ENCODE measurements around the gene KRTAP12-2. TPM values are rescaled to one million over a fixed set of nuclear protein-coding genes. Genes with fewer than 3 reads are reported as not detected.

KRTAP12-2 gene
- total RNA-seq, 1 experiment from 2014 or later: not detected

DNA sequence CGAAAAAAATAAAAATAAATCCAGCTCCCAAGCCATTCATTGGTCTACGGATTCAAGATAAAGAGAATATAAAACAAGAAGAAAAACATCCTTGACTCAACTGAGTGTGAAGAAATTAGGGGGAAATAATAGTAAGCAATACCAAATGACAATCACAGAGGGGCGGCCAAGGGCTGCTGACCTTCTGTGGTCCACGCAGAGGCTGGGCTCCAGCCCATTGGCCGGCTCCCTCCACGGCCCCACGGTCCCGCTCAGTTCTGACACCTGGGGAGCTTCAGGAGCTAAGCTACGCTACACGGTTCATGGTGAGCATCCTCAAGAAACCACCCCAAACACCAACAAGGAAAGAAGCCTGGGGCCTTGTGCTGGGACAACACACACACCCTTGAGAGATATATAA lies 29.8 kb upstream of the KRTAP12-2 start:
- intact Hi-C loops (cut with micrococcal nuclease; ENCODE audit: unreplicated experiment): loop anchor here (2.0 kb wide), 1 partner anchor 24 kb away; no protein-coding TSS in a partner anchor
- Histone ChIP-seq H3K4me3 (ENCODE audit: low read depth, low read length) (no peak overlapping the region), H3K9me3 (peaks cover 8% of the 10 kb centered on the region), H3K36me3 (ENCODE audit: control insufficient read depth, insufficient read depth, low read length) (no peaks in the 10 kb centered on the region), H3K4me1 (peaks cover 9% of the 10 kb centered on the region; the same call in 1 of the 2 replicates), H3K27me3 (replicated peaks; ENCODE audit: control insufficient read depth, insufficient read depth, low read length) (no peaks in the 10 kb centered on the region)
- no peak for DNase-seq
- BruUV-seq (replicated peaks): no TSS peak
- Mint-ChIP-seq H3K9me3 (ENCODE audit: unreplicated experiment) (peaks cover 24% of the 10 kb centered on the region), H3K27ac (ENCODE audit: unreplicated experiment) (no peak overlapping the region), H3K4me1 (ENCODE audit: low read depth, unreplicated experiment) (peaks cover 12% of the 10 kb centered on the region), H3K27me3 (ENCODE audit: insufficient read depth, unreplicated experiment) (no peaks in the 10 kb centered on the region), H3K4me3 (ENCODE audit: unreplicated experiment) (no peak overlapping the region), H3K36me3 (ENCODE audit: insufficient read depth, unreplicated experiment) (no peaks in the 10 kb centered on the region)
- CTCF ChIA-PET: no interaction called here
- TF ChIP-seq CTCF (IDR thresholded peaks at IDR 0.05; ENCODE audit: insufficient read depth in 1 of 2, low read depth in 1 of 2, low read length in 1 of 2, severe bottlenecking in 1 of 2, unreplicated experiment in 1 of 2): no peak
- POLR2A ChIA-PET: no interaction called here

DNA sequence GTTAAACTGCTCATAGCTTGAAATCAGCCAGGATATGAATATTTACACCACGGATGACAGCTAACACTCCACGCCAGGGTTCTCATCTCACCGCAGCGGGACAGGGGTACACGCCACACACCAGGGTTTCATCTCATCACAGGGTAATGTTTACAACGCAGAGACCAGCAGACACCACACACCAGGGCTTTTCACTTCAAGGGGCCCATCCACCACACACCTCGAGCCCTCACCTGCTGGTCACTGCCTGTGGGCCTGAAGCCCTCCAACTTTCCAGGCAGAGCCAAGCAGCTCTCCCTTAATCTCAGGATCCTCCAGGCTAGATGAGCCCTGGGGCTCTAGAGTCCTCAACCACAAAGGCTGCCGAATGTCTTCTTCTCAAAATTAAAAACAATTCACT lies 28.9 kb upstream of the KRTAP12-2 start:
- ChIA-PET POLR2A (no interaction called here), CTCF (no interaction called here)
- peaks cover 12% of the 10 kb centered on the region for H3K4me1 Mint-ChIP-seq (ENCODE audit: low read depth, unreplicated experiment)
- no peak for TF ChIP-seq CTCF (IDR thresholded peaks at IDR 0.05; ENCODE audit: insufficient read depth in 1 of 2, low read depth in 1 of 2, low read length in 1 of 2, severe bottlenecking in 1 of 2, unreplicated experiment in 1 of 2)
- H3K9me3 Mint-ChIP-seq (ENCODE audit: unreplicated experiment): peaks cover 24% of the 10 kb centered on the region
- no peaks in the 10 kb centered on the region for H3K27me3 Mint-ChIP-seq (ENCODE audit: insufficient read depth, unreplicated experiment)
- no peak overlapping the region for H3K4me3 ChIP-seq (ENCODE audit: low read depth, low read length)
- no peak overlapping the region for H3K27ac Mint-ChIP-seq (ENCODE audit: unreplicated experiment)
- H3K36me3 Mint-ChIP-seq (ENCODE audit: insufficient read depth, unreplicated experiment): no peaks in the 10 kb centered on the region
- intact Hi-C loops (cut with micrococcal nuclease; ENCODE audit: unreplicated experiment): loop anchor here (2.0 kb wide), 1 partner anchor 23 kb away; no protein-coding TSS in a partner anchor
- no peaks in the 10 kb centered on the region for H3K36me3 ChIP-seq (ENCODE audit: control insufficient read depth, insufficient read depth, low read length)
- peaks cover 8% of the 10 kb centered on the region for H3K9me3 ChIP-seq
- no TSS peak for BruUV-seq (replicated peaks)
- H3K4me1 ChIP-seq: peaks cover 9% of the 10 kb centered on the region; the same call in 1 of the 2 replicates
- H3K4me3 Mint-ChIP-seq (ENCODE audit: unreplicated experiment): no peak overlapping the region
- H3K27me3 ChIP-seq (replicated peaks; ENCODE audit: control insufficient read depth, insufficient read depth, low read length): no peaks in the 10 kb centered on the region
- peak in 1 of 2 experiments; percentile 10 for DNase-seq

GRCh38 chr21:44695184-44695583 lies 28.5 kb upstream of the KRTAP12-2 start:
- intact Hi-C loops (cut with micrococcal nuclease; ENCODE audit: unreplicated experiment): no loop called here
- TF ChIP-seq CTCF (IDR thresholded peaks at IDR 0.05; ENCODE audit: insufficient read depth in 1 of 2, low read depth in 1 of 2, low read length in 1 of 2, severe bottlenecking in 1 of 2, unreplicated experiment in 1 of 2): no peak
- no peaks in the 10 kb centered on the region for H3K36me3 ChIP-seq (ENCODE audit: control insufficient read depth, insufficient read depth, low read length)
- no peaks in the 10 kb centered on the region for H3K36me3 Mint-ChIP-seq (ENCODE audit: insufficient read depth, unreplicated experiment)
- peak in 1 of 2 experiments; percentile 17 for DNase-seq
- peaks cover 8% of the 10 kb centered on the region for H3K9me3 ChIP-seq
- H3K27ac Mint-ChIP-seq (ENCODE audit: unreplicated experiment): no peak overlapping the region
- ChIA-PET CTCF (no interaction called here), POLR2A (no interaction called here)
- H3K27me3 ChIP-seq (replicated peaks; ENCODE audit: control insufficient read depth, insufficient read depth, low read length): no peaks in the 10 kb centered on the region
- no TSS peak for BruUV-seq (replicated peaks)
- peaks cover 12% of the 10 kb centered on the region for H3K4me1 Mint-ChIP-seq (ENCODE audit: low read depth, unreplicated experiment)
- H3K9me3 Mint-ChIP-seq (ENCODE audit: unreplicated experiment): peaks cover 24% of the 10 kb centered on the region
- H3K4me3 Mint-ChIP-seq (ENCODE audit: unreplicated experiment): no peak overlapping the region
- peaks cover 9% of the 10 kb centered on the region; the same call in 1 of the 2 replicates for H3K4me1 ChIP-seq
- H3K4me3 ChIP-seq (ENCODE audit: low read depth, low read length): no peak overlapping the region
- H3K27me3 Mint-ChIP-seq (ENCODE audit: insufficient read depth, unreplicated experiment): peaks cover under 1% of the 10 kb centered on the region

Data from Caco-2 (cell line).